Transverse colon (tissue), 3 donors: ENCODE results near the gene VWA3B.

Experiments
- POLR2A ChIP-seq: fragments of 450-650 bp; IDR thresholded peaks from one replicate; pipeline ENCODE4 v1.6.1; 2016; ENCODE audit warnings: antibody characterized with exemption, mild to moderate bottlenecking, moderate library complexity
- TF ChIP-seq, protein P1 (sequence below), 5 experiments: fragments of 200-600 bp in 3 of 5; fragments of 450-650 bp in 2 of 5; sonication (generic) in 3 of 5; IDR thresholded peaks; 1 replicate in 2 of 5; 2 replicates in 3 of 5; pipeline ENCODE4 v1.5.1; 2016 to 2017; ENCODE audit warnings: antibody characterized with exemption in 5 of 5, inconsistent platforms in 3 of 5, mild to moderate bottlenecking in 2 of 5, moderate library complexity in 1 of 5

DNA sequence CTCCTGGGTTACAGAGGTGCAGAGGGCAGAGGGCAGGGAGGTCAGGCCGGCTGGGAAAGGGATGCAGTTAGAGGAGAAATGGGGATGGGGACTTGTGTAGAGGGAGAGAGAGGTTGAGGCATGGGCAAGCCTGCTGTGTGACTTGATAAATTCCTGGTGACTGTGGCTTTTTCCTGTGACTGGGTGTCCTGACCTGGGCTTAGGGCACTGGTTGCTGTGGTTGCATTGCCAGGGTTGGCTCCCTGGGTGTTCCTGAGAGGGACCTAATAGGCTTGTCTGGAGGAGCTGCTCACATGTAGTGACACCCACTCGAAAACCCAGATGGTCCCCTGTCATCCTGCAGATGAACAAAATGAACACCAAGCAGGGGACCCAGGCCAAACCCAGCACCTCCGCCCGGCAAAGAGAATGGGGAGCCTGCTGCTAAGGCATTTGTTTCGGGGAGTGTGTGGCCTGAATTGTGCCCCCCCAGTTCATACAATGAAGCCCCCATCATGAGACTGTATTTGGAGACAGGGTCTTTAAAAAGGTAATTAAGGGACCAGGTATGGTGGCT lies 78.6 kb downstream of the VWA3B start:
- no peak for TF ChIP-seq POLR2A
- TF ChIP-seq, protein P1, sequence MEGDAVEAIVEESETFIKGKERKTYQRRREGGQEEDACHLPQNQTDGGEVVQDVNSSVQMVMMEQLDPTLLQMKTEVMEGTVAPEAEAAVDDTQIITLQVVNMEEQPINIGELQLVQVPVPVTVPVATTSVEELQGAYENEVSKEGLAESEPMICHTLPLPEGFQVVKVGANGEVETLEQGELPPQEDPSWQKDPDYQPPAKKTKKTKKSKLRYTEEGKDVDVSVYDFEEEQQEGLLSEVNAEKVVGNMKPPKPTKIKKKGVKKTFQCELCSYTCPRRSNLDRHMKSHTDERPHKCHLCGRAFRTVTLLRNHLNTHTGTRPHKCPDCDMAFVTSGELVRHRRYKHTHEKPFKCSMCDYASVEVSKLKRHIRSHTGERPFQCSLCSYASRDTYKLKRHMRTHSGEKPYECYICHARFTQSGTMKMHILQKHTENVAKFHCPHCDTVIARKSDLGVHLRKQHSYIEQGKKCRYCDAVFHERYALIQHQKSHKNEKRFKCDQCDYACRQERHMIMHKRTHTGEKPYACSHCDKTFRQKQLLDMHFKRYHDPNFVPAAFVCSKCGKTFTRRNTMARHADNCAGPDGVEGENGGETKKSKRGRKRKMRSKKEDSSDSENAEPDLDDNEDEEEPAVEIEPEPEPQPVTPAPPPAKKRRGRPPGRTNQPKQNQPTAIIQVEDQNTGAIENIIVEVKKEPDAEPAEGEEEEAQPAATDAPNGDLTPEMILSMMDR (IDR thresholded peaks at IDR 0.05), result no peak
